Neural cell (in vitro differentiated cells): ENCODE results near the gene FUS.

Experiments used
- EP300 ChIP-seq: fragments of 450-650 bp; conservative IDR thresholded peaks from 2 replicates; pipeline ENCODE4 v1.6.1; 2014; ENCODE audit warnings: antibody characterized with exemption, mild to moderate bottlenecking, moderate library complexity; ENCODE audit not compliant: poor library complexity, severe bottlenecking
- EZH2 ChIP-seq: fragments of 200-600, 300-800 bp; shearing (Covaris generic), sonication (generic); IDR thresholded peaks from 2 replicates; pipeline ENCODE4 v1.6.1; 2014; ENCODE audit warnings: antibody characterized with exemption, low read length, borderline replicate concordance, mild to moderate bottlenecking; ENCODE audit not compliant: insufficient read depth, poor library complexity, severe bottlenecking
- MXI1 ChIP-seq: fragments of 450-650 bp; conservative IDR thresholded peaks from 2 replicates; pipeline ENCODE4 v1.6.1; 2014; ENCODE audit warnings: antibody characterized with exemption, mild to moderate bottlenecking; ENCODE audit not compliant: poor library complexity, severe bottlenecking
- POLR2AphosphoS5 ChIP-seq: IDR thresholded peaks from 2 replicates; pipeline ENCODE4 v1.6.1; 2012
- RAD21 ChIP-seq: fragments of 450-650 bp; conservative IDR thresholded peaks from 2 replicates; pipeline ENCODE4 v1.6.1; 2014; ENCODE audit warnings: antibody characterized with exemption, mild to moderate bottlenecking, moderate library complexity
- SMC3 ChIP-seq: fragments of 450-650 bp; conservative IDR thresholded peaks from 2 replicates; pipeline ENCODE4 v1.6.1; 2014; ENCODE audit warnings: antibody characterized with exemption, mild to moderate bottlenecking, moderate library complexity; ENCODE audit not compliant: poor library complexity
- TAF1 ChIP-seq: IDR thresholded peaks from 2 replicates; pipeline ENCODE4 v1.6.1; 2012; ENCODE audit warnings: low read depth
- TF ChIP-seq, protein P1 (sequence below): fragments of 450-650 bp; IDR thresholded peaks from 2 replicates; pipeline ENCODE4 v1.5.1; 2014; ENCODE audit warnings: antibody characterized with exemption, mild to moderate bottlenecking, moderate library complexity; ENCODE audit not compliant: poor library complexity, severe bottlenecking
- TF ChIP-seq, protein P2 (sequence below): IDR thresholded peaks from 2 replicates; pipeline ENCODE4 v1.6.1; 2012; ENCODE audit warnings: borderline replicate concordance

DNA sequence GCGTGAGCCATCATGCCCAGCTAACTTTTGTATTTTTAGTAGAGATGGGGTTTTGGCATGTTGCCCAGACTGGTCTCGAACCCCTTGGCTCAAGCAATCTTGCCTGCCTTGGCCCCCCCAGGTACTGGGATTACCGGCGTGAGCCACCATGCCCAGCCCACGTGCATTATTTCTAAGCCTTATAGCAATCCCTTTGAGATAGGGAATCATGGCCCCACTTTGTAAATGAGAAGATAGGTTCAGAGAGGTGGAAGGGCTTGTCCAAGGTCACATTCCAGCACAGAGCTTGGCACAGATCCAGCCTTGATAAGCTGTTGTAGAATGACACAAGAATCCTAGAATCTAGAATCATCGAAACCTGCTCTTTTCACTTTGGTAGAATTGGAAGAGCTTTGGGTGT, 26.8 kb downstream of the FUS start:
- TF ChIP-seq, protein P1, sequence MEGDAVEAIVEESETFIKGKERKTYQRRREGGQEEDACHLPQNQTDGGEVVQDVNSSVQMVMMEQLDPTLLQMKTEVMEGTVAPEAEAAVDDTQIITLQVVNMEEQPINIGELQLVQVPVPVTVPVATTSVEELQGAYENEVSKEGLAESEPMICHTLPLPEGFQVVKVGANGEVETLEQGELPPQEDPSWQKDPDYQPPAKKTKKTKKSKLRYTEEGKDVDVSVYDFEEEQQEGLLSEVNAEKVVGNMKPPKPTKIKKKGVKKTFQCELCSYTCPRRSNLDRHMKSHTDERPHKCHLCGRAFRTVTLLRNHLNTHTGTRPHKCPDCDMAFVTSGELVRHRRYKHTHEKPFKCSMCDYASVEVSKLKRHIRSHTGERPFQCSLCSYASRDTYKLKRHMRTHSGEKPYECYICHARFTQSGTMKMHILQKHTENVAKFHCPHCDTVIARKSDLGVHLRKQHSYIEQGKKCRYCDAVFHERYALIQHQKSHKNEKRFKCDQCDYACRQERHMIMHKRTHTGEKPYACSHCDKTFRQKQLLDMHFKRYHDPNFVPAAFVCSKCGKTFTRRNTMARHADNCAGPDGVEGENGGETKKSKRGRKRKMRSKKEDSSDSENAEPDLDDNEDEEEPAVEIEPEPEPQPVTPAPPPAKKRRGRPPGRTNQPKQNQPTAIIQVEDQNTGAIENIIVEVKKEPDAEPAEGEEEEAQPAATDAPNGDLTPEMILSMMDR: no peak
- TF ChIP-seq, protein P2, sequence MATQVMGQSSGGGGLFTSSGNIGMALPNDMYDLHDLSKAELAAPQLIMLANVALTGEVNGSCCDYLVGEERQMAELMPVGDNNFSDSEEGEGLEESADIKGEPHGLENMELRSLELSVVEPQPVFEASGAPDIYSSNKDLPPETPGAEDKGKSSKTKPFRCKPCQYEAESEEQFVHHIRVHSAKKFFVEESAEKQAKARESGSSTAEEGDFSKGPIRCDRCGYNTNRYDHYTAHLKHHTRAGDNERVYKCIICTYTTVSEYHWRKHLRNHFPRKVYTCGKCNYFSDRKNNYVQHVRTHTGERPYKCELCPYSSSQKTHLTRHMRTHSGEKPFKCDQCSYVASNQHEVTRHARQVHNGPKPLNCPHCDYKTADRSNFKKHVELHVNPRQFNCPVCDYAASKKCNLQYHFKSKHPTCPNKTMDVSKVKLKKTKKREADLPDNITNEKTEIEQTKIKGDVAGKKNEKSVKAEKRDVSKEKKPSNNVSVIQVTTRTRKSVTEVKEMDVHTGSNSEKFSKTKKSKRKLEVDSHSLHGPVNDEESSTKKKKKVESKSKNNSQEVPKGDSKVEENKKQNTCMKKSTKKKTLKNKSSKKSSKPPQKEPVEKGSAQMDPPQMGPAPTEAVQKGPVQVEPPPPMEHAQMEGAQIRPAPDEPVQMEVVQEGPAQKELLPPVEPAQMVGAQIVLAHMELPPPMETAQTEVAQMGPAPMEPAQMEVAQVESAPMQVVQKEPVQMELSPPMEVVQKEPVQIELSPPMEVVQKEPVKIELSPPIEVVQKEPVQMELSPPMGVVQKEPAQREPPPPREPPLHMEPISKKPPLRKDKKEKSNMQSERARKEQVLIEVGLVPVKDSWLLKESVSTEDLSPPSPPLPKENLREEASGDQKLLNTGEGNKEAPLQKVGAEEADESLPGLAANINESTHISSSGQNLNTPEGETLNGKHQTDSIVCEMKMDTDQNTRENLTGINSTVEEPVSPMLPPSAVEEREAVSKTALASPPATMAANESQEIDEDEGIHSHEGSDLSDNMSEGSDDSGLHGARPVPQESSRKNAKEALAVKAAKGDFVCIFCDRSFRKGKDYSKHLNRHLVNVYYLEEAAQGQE: no peak
- no peak for TF ChIP-seq EZH2
- TF ChIP-seq EP300: no peak
- TF ChIP-seq TAF1: no peak
- TF ChIP-seq POLR2AphosphoS5: no peak
- TF ChIP-seq MXI1: no peak
- no peak for TF ChIP-seq SMC3
- no peak for TF ChIP-seq RAD21
